Keratinocyte (primary cell): ENCODE data around the gene SCFD2.

ENCODE experiments used
- CTCF ChIP-seq, 3 experiments: IDR thresholded peaks in 1 of 3; conservative IDR thresholded peaks in 1 of 3; optimal IDR thresholded peaks in 1 of 3; 2 replicates in 2 of 3; 3 replicates in 1 of 3; pipeline versions ENCODE3 to v1.5.1; 2011; ENCODE audit warnings: low read length in 3 of 3, mild to moderate bottlenecking in 3 of 3, moderate library complexity in 2 of 3, control low read depth in 1 of 3, inconsistent platforms in 1 of 3; ENCODE audit not compliant: insufficient read depth in 2 of 3; ENCODE audit errors: extremely low read depth in 1 of 3
- EZH2 ChIP-seq: IDR thresholded peaks from one replicate; pipeline ENCODE4 v1.6.1; 2012; ENCODE audit warnings: inconsistent platforms, mild to moderate bottlenecking, low read length, moderate library complexity

- TF ChIP-seq EZH2 (no peak), CTCF (optimal IDR thresholded peaks at IDR 0.05 in 1 of 3, IDR thresholded peaks at IDR 0.05 in 1 of 3, conservative IDR thresholded peaks at IDR 0.05 in 1 of 3; ENCODE audit: extremely low read depth in 1 of 3, insufficient read depth in 2 of 3, low read length in 3 of 3) (no peak)
These were observed 237.0 kb downstream of the SCFD2 start for GRCh38 chr4:53128706-53129357.
